Transverse colon (tissue), 4 donors: ENCODE measurements around the gene TIGD1. TPM values are rescaled to one million over a fixed set of nuclear protein-coding genes. Genes with fewer than 3 reads are reported as not detected.

Experiments used
- DNase-seq: peaks from one replicate; pipeline ENCODE4 v3.0.0-alpha.2; 2019
- H3K27ac ChIP-seq, 4 donors: fragments of 200-600 bp; sonication (generic); 2 replicates each; pipeline ENCODE4 v1.5.1; 2016 to 2018; ENCODE audit warnings: inconsistent platforms in 4 of 4
- H3K27me3 ChIP-seq: fragments of 200-600 bp; sonication (generic); 2 replicates; pipeline ENCODE4 v1.5.1; 2017; ENCODE audit warnings: inconsistent platforms
- H3K36me3 ChIP-seq, 4 donors: fragments of 200-600 bp; sonication (generic); 2 replicates each; pipeline ENCODE4 v1.5.1; 2017 to 2019; ENCODE audit warnings: inconsistent platforms in 4 of 4
- H3K4me1 ChIP-seq, 4 donors: fragments of 200-600 bp; sonication (generic); 2 replicates each; pipeline ENCODE4 v1.5.1; 2017 to 2020; ENCODE audit warnings: inconsistent platforms in 4 of 4
- H3K4me3 ChIP-seq, 4 donors: fragments of 200-600 bp; sonication (generic); 1 replicate in 1 of 4; 2 replicates in 3 of 4; pipeline versions ENCODE4 v1.5.1 to v1.6.1; 2017 to 2019; ENCODE audit warnings: inconsistent platforms in 4 of 4
- H3K9me3 ChIP-seq, 2 donors: fragments of 200-600 bp; sonication (generic); 2 replicates each; pipeline ENCODE4 v1.5.1; 2017 to 2019; ENCODE audit warnings: inconsistent platforms in 2 of 2
- CTCF ChIP-seq, 5 experiments: fragments of 200-600 bp in 3 of 5; fragments of 450-650 bp in 2 of 5; sonication (generic) in 3 of 5; IDR thresholded peaks; 1 replicate in 2 of 5; 2 replicates in 3 of 5; pipeline ENCODE4 v1.5.1; 2016 to 2017; ENCODE audit warnings: antibody characterized with exemption in 5 of 5, inconsistent platforms in 3 of 5, mild to moderate bottlenecking in 2 of 5, moderate library complexity in 1 of 5
- EP300 ChIP-seq: sonication (generic); formaldehyde crosslinking; IDR thresholded peaks from one replicate; pipeline ENCODE4 v1.6.1; 2017; ENCODE audit warnings: antibody characterized with exemption, low read depth
- POLR2A ChIP-seq: fragments of 450-650 bp; IDR thresholded peaks from one replicate; pipeline ENCODE4 v1.6.1; 2016; ENCODE audit warnings: antibody characterized with exemption, mild to moderate bottlenecking, moderate library complexity
- POLR2AphosphoS5 ChIP-seq, 3 donors: sonication (generic); formaldehyde crosslinking; IDR thresholded peaks; one replicate each; pipeline ENCODE4 v1.6.1; 2016; ENCODE audit warnings: antibody characterized with exemption in 3 of 3
- WGBS, 2 donors: methylation state at CpG; one replicate each; pipeline ENCODE4 v1.1.5; 2018; ENCODE audit warnings: low coverage in 1 of 2; 5-methylcytosine and 5-hydroxymethylcytosine counted together
- in situ Hi-C, 4 donors: fragments of 200-750 bp; cut with MboI; loops; one replicate each; pipeline versions ENCODE4 v1.15.0 to v1.15.1; 2017; ENCODE audit warnings: low sequenced_read_pairs in 3 of 4, low pct_ligation_motif_present in 1 of 4, low pct_unique_long_range_greater_than_20kb in 1 of 4
- intact Hi-C: fragments of 100-400 bp; cut with DNase I; formaldehyde crosslinking; loops from one replicate; pipeline ENCODE4 v1.15.1; 2023; ENCODE audit warnings: low total_unique reads
- total RNA-seq, 4 donors: library from RNA; depleted of rRNA; stranded (reverse); fragments of >200 nt; gene quantifications; one replicate each; pipeline ENCODE4 v1.1.0, GENCODE V29; 2016

TIGD1 gene
- total RNA-seq, 4 donors from 2014 or later: 4.6 to 23.1 (median 11.9) TPM

- no peak for DNase-seq
- Histone ChIP-seq H3K27ac (peak overlapping the region in 2 of 4 donors; percentile 30 to 58), H3K9me3 (no peaks in the 10 kb centered on the region), H3K4me1 (peaks cover 5 to 21% (median 15%) of the 10 kb centered on the region in 4 donors), H3K27me3 (no peaks in the 10 kb centered on the region), H3K36me3 (peaks cover 0 to 4% (median under 1%) of the 10 kb centered on the region in 4 donors), H3K4me3 (no peak overlapping the region)
- TF ChIP-seq POLR2A (no peak), CTCF (IDR thresholded peaks at IDR 0.05) (no peak), EP300 (no peak), POLR2AphosphoS5 (IDR thresholded peaks at IDR 0.05) (no peak)
- WGBS, 2 donors: 86% methylated on average over 7 of the region's 7 CpGs; no CpG with 5 or more reads in 1 of the 2 donors
- intact Hi-C loops: no loop called here
- in situ Hi-C loops: no loop called here
Measured at GRCh38 chr2:232587512-232587911, 37.2 kb upstream of the TIGD1 start.

GRCh38 chr2:232586943-232587505 is 36.7 kb upstream of the TIGD1 start:
- 79 to 80% methylated on average over 3 to 5 of the region's 5 CpGs for WGBS, 2 donors
- Histone ChIP-seq H3K4me1 (peaks cover 5 to 16% (median 12%) of the 10 kb centered on the region in 4 donors), H3K27ac (peak overlapping the region in 1 of 4 donors; percentile 30), H3K36me3 (peaks cover 0 to 4% (median 2%) of the 10 kb centered on the region in 4 donors), H3K4me3 (no peak overlapping the region), H3K27me3 (no peaks in the 10 kb centered on the region), H3K9me3 (no peaks in the 10 kb centered on the region)
- intact Hi-C loops: no loop called here
- in situ Hi-C loops: no loop called here
- DNase-seq: no peak
- no peak for TF ChIP-seq POLR2AphosphoS5 (IDR thresholded peaks at IDR 0.05)
- TF ChIP-seq CTCF (IDR thresholded peaks at IDR 0.05): no peak
- no peak for TF ChIP-seq EP300
- TF ChIP-seq POLR2A: no peak

- TF ChIP-seq POLR2A (no peak), EP300 (no peak), POLR2AphosphoS5 (IDR thresholded peaks at IDR 0.05) (no peak), CTCF (IDR thresholded peaks at IDR 0.05) (no peak)
- in situ Hi-C loops (no loop called here), intact Hi-C loops (no loop called here)
- H3K27me3 ChIP-seq: no peaks in the 10 kb centered on the region
- H3K4me3 ChIP-seq: no peak overlapping the region
- peaks cover 0 to 7% (median 4%) of the 10 kb centered on the region in 4 donors for H3K36me3 ChIP-seq
- WGBS, 2 donors: 62 to 93% methylated on average over 3 to 6 of the region's 6 CpGs
- H3K4me1 ChIP-seq: peaks cover 4 to 27% (median 20%) of the 10 kb centered on the region in 4 donors
- DNase-seq: no peak
- no peaks in the 10 kb centered on the region for H3K9me3 ChIP-seq
- H3K27ac ChIP-seq: no peak overlapping the region
Measured at GRCh38 chr2:232584238-232584637, 33.9 kb upstream of the TIGD1 start.

GRCh38 chr2:232581725-232582124 is 31.4 kb upstream of the TIGD1 start:
- Histone ChIP-seq H3K27ac (no peak overlapping the region), H3K36me3 (peaks cover 0 to 7% (median 4%) of the 10 kb centered on the region in 4 donors)
- intact Hi-C loops: no loop called here

More at GRCh38 chr2:232581725-232582124, 31.4 kb upstream of the TIGD1 start:
- Histone ChIP-seq H3K4me3 (no peak overlapping the region), H3K4me1 (peaks cover 0 to 18% (median 12%) of the 10 kb centered on the region in 4 donors), H3K27me3 (no peaks in the 10 kb centered on the region), H3K9me3 (no peaks in the 10 kb centered on the region)
- in situ Hi-C loops: no loop called here
- TF ChIP-seq CTCF (IDR thresholded peaks at IDR 0.05): no peak
- TF ChIP-seq POLR2A: no peak
- no peak for TF ChIP-seq POLR2AphosphoS5 (IDR thresholded peaks at IDR 0.05)
- TF ChIP-seq EP300: no peak
- no peak for DNase-seq
